Testis (tissue), 3 donors: ENCODE results near the gene UBB. TPM values are rescaled to one million over a fixed set of nuclear protein-coding genes. Genes with fewer than 3 reads are reported as not detected.
"Not testable (repeated sequence)": the region's sequence is repeated elsewhere in the genome, so short reads cannot be mapped to it uniquely, and the experiment has no call there.

Experiments
- DNase-seq: peaks from one replicate; pipeline ENCODE4 v3.0.0-alpha.2; 2019
- H3K27ac ChIP-seq, 2 donors: fragments of 200-600 bp; sonication (generic); one replicate each; pipeline ENCODE4 v1.5.1; 2019
- H3K27me3 ChIP-seq: fragments of 200-600 bp; sonication (generic); one replicate; pipeline ENCODE4 v1.5.1; 2019
- H3K36me3 ChIP-seq: fragments of 200-600 bp; sonication (generic); one replicate; pipeline ENCODE4 v1.5.1; 2017; ENCODE audit warnings: low read depth; ENCODE audit errors: missing control alignments
- H3K4me1 ChIP-seq: fragments of 200-600 bp; sonication (generic); one replicate; pipeline ENCODE4 v1.5.1; 2019
- H3K4me3 ChIP-seq, 2 donors: fragments of 200-600 bp; sonication (generic); one replicate each; pipeline ENCODE4 v1.5.1; 2017 to 2019
- H3K9me3 ChIP-seq: fragments of 200-600 bp; sonication (generic); one replicate; pipeline ENCODE4 v1.5.1; 2017
- POLR2A ChIP-seq: fragments of 450-650 bp; IDR thresholded peaks from one replicate; pipeline ENCODE4 v1.6.1; 2017; ENCODE audit warnings: antibody characterized with exemption, mild to moderate bottlenecking, moderate library complexity
- WGBS, 2 donors: methylation state at CpG; one replicate each; pipeline ENCODE4 v1.1.5; 2018; 5-methylcytosine and 5-hydroxymethylcytosine counted together
- intact Hi-C: fragments of 100-400 bp; cut with DNase I; formaldehyde crosslinking; loops from one replicate; pipeline ENCODE4 v1.15.1; 2023; ENCODE audit warnings: low total_unique reads
- polyA plus RNA-seq: library from polyadenylated mRNA; stranded (reverse); fragments of 350-450 nt; fragmentation: Illumina TruSeq; extraction: RNeasy Lipid Tissue Mini Kit (QIAGEN cat#74804); gene quantifications from one replicate; pipeline ENCODE4 v1.2.3, GENCODE V29; 2014; ENCODE audit warnings: low read depth, low replicate concordance; ENCODE audit not compliant: insufficient read depth
- total RNA-seq, 2 donors: library from RNA; depleted of rRNA; stranded (reverse); fragments of >200 nt; gene quantifications; one replicate each; pipeline ENCODE4 v1.2.3, GENCODE V29; 2016
- TF ChIP-seq, protein P1 (sequence below), 3 experiments: fragments of 450-650 bp in 2 of 3; fragments of 200-600 bp in 1 of 3; sonication (generic) in 1 of 3; IDR thresholded peaks; one replicate each; pipeline ENCODE4 v1.5.1; 2016 to 2019; ENCODE audit warnings: antibody characterized with exemption in 3 of 3, mild to moderate bottlenecking in 2 of 3, moderate library complexity in 1 of 3

Gene UBB
- total and polyA plus RNA-seq, 3 donors from 2014 or later, result 1,859 to 3,514 (median 1,996) TPM

DNA sequence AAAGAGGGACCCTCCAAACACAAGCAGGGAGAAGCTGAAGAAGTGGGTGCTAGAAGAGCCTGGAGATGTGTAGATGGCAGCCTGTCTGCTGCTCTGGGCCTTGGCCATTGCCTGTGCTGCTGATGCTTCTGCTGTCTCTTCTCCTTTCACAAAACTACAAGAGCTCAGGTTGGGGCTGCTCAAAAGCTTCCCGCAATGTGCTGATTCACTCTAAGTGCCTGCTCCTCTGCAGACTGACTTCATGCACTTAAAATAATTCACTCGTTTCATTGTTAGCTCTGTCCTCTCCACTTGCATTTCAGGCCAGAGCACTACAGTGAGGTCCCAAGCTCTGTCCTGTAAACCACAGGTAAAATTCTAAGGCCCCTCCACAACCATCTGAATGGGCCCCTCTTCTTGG lies 15.8 kb downstream of the UBB start:
- DNase-seq, H3K27me3 ChIP-seq, H3K4me1 ChIP-seq, H3K9me3 ChIP-seq, H3K36me3 ChIP-seq, intact Hi-C loops, H3K4me3 ChIP-seq: not testable (repeated sequence)
- 57 to 72% methylated on average over 2 of the region's 2 CpGs for WGBS, 2 donors
- H3K27ac ChIP-seq, result peak overlapping the region in 1 of 2 donors; percentile 66

DNA sequence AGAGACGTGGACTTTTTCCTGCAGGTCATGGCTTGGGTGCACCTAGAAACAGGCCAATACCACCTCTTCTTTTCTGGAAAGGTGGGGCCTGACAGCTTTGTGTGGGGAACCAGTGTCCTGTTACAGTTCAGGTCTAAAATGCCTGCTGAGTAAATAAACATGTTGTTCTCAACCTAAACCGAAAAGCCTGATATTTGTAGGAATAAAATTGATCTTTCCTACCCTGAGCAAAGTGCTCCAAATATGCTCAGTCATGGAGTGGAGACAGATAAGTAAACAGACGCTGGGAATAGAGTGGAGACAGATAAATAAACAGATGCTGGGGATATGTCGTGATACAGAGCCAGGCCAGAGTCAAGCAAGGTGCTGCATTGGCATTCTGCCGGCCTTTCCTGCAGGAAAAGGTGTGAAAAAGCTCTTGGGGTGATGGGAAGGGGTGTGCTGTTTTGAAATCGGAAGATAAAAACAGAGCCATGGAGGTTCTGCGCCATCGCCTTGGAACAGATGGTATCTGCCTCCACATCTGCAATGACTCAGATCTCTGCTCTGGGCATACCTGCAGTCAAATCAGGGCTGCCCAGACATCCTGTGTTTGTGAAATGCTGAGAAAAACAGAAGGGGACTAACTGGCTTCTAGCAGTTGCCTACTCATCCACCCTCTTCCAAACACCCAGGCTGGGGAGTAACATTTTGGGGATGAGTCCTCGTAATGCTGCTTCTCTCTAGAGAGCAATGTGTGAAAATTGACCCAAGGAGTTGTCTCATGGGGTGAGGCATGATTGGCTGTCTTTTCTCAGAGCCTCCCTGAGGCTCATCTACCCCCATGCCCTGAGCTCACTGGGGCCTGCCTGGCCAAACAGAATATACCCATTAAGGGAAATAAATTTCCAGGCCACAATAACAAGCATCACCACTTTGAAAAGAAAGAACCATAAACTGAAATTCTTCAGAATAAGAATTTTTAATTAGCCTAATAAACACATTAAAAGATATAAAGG lies 17.7 kb downstream of the UBB start:
- Histone ChIP-seq H3K27me3 (no peaks in the 10 kb centered on the region), H3K9me3 (no peaks in the 10 kb centered on the region), H3K4me3 (no peak overlapping the region), H3K36me3 (no peaks in the 10 kb centered on the region), H3K27ac (no peak overlapping the region), H3K4me1 (no peaks in the 10 kb centered on the region)
- DNase-seq, result no peak
- no peak for TF ChIP-seq POLR2A
- TF ChIP-seq, protein P1, sequence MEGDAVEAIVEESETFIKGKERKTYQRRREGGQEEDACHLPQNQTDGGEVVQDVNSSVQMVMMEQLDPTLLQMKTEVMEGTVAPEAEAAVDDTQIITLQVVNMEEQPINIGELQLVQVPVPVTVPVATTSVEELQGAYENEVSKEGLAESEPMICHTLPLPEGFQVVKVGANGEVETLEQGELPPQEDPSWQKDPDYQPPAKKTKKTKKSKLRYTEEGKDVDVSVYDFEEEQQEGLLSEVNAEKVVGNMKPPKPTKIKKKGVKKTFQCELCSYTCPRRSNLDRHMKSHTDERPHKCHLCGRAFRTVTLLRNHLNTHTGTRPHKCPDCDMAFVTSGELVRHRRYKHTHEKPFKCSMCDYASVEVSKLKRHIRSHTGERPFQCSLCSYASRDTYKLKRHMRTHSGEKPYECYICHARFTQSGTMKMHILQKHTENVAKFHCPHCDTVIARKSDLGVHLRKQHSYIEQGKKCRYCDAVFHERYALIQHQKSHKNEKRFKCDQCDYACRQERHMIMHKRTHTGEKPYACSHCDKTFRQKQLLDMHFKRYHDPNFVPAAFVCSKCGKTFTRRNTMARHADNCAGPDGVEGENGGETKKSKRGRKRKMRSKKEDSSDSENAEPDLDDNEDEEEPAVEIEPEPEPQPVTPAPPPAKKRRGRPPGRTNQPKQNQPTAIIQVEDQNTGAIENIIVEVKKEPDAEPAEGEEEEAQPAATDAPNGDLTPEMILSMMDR (IDR thresholded peaks at IDR 0.05), result no peak
- intact Hi-C loops, result no loop called here
- WGBS, 2 donors, result 70 to 85% methylated on average over 8 to 9 of the region's 9 CpGs

DNA sequence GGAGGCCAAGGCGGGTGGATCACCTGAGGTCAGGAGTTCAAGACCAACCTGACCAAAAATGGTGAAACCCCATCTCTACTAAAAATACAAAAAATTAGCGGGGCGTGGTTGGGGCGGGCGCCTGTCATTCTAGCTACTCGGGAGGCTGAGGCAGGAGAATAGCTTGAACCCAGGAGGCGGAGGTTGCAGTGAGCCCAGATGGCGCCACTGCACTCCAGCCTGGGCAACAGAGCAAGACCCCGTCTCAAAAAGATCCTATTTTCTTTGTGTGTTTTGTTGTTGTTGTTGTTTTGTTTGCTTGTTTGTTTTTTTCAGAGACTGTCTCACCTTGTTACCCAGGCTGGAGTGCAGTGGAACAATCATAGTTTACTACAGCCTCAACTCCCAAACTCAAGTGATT lies 23.0 kb downstream of the UBB start:
- H3K36me3 ChIP-seq, H3K27ac ChIP-seq, H3K4me1 ChIP-seq, H3K9me3 ChIP-seq, DNase-seq, intact Hi-C loops, H3K27me3 ChIP-seq, H3K4me3 ChIP-seq: not testable (repeated sequence)
- WGBS, 2 donors, result 93 to 95% methylated on average over 9 of the region's 9 CpGs

DNA sequence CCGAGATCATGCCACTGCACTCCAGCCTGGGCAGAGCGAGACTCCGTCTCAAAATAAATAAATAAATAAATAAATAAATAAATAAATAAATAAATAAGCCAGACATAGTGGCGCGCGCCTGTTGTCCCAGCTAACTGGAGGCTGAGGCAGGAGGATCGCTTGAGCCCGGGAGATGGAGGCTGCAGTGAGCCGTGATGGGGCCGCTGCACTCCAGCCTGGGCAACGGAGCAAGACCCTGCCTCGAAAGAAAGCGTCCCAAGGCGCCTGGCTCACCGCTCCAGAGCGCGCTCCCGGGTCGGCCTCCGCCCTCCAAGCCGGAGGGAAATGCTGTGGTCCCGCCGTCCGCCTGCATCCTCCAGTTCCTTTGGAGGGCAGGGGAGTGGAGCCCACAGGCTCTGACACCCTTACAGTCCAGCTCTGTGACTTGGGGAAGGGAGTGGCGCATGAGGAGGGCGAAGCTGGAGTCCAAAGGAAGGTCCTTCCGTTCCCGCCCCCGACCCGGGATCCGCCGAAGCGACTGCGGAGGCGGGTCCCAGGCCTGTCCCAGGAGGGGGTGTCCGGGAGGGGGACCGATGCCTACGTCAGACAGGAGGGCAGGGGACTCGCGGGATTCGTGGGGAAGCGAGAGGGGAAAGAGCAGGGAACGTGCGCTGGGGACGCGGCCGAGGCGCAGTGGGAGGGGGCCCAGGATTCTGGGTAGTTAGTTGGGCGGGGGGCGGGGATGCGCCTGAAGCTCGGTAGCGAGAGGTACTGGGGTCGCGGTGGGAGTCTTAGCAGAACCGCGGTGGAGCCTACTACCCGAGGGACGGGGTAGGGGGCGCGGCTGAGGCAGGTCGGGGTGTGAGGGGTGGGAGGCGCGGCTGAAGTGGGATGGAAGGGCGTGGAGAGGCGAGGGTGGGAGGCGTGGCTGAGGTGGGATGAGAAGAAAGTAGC lies 26.1 kb downstream of the UBB start:
- Histone ChIP-seq H3K9me3 (no peaks in the 10 kb centered on the region), H3K4me3 (peak overlapping the region; percentile 52 to 64), H3K4me1 (peaks cover 9% of the 10 kb centered on the region), H3K27ac (peak overlapping the region; percentile 33 to 72), H3K27me3 (no peaks in the 10 kb centered on the region), H3K36me3 (no peaks in the 10 kb centered on the region)
- TF ChIP-seq POLR2A, result no peak
- TF ChIP-seq, protein P1 (IDR thresholded peaks at IDR 0.05), result no peak
- DNase-seq, result peak; percentile 21
- 4 to 7% methylated on average over 48 to 67 of the region's 67 CpGs for WGBS, 2 donors
- intact Hi-C loops, result no loop called here

DNA sequence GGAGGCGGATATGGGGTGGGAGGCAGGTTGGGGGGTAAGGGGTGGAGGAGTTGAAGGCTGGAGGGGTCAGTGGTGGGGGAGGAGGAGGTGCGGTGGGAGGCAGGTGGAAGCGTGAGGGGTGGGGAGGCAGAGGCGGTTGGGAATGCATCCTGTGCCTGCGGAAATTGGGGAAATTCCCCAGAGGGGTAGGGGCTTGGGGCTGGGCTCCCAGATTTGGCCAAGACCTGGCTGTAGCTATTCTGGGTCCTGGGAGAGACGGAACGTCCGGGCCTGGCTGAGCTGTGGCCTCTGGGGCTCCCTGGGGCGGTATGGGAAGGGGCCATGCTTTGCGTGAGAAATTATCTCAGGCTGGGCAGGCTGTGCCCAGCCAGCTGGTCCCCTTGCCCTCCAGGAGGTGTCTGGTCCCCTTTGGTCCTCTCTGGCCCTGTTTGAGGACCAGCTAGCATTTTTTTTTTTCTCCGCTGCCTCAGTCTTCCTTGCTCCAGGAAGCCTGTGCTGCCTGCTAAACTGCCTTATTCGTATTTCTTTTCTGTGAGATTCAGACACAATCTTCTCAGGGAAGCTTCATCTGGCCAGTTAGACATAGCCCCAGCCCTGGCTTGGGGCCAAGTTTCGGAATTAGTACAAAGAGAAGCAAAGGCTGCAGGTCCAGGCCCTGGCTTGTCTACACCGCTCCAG lies 27.2 kb downstream of the UBB start:
- no peaks in the 10 kb centered on the region for H3K36me3 ChIP-seq
- H3K4me1 ChIP-seq, result peaks cover 9% of the 10 kb centered on the region
- TF ChIP-seq, protein P1 (IDR thresholded peaks at IDR 0.05), result no peak
- intact Hi-C loops, result no loop called here
- peak overlapping the region; percentile 67 to 83 for H3K27ac ChIP-seq
- no peaks in the 10 kb centered on the region for H3K27me3 ChIP-seq
- DNase-seq, result peak; percentile 84
- H3K9me3 ChIP-seq, result no peaks in the 10 kb centered on the region
- 9 to 14% methylated on average over 14 of the region's 14 CpGs for whole genome bisulfite sequencing, 2 donors
- peak overlapping the region in 1 of 2 donors; percentile 34 for H3K4me3 ChIP-seq
